Measurements from ENCODE around the gene ANTXR2. TPM values are rescaled to one million over a fixed set of nuclear protein-coding genes. Genes with fewer than 3 reads are reported as not detected.

The ANTXR2 gene
- total RNA-seq, 1 donor from 2014 or later, result 12.6 TPM

DNA sequence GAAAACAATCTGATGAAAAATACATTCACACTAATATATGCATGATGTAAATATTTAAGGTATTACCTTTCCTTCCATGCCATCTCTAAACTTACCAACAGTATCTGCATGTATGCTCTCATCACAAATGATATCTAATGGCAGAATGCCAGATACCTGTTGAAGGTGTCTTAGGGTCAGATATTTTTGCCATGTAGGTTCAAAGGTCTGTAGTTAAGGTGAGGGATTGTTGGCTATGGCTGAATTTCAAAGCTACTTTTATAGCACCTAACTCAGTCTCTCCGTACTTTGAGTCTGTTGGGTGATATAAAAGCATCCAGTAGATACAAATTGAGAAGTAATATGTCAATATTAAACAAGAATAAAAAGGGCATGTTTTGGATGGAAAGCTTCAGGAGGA, 19.8 kb upstream of the ANTXR2 start:
- no peak for FAIRE-seq

GRCh38 chr4:80092088-80092487, 19.1 kb upstream of the ANTXR2 start:
- FAIRE-seq, result no peak
- no peak for DNase-seq (ENCODE audit: low spot score in 2 of 2)

More for the DNA sequence above, 19.8 kb upstream of the ANTXR2 start:
- no peak for DNase-seq (ENCODE audit: low spot score in 2 of 2)

GRCh38 chr4:80091688-80092087, 18.7 kb upstream of the ANTXR2 start:
- DNase-seq (ENCODE audit: low spot score in 2 of 2) (no peak), FAIRE-seq (no peak)

GRCh38 chr4:80091184-80091583, 18.2 kb upstream of the ANTXR2 start:
- FAIRE-seq (no peak), DNase-seq (ENCODE audit: low spot score in 2 of 2) (no peak)

- no peak for FAIRE-seq
- DNase-seq (ENCODE audit: low spot score in 2 of 2), result no peak
Measured at GRCh38 chr4:80090090-80090489, 17.1 kb upstream of the ANTXR2 start.

- DNase-seq (ENCODE audit: low spot score in 2 of 2), result no peak
- FAIRE-seq, result no peak
Measured at GRCh38 chr4:80088471-80088870, 15.4 kb upstream of the ANTXR2 start.

DNA sequence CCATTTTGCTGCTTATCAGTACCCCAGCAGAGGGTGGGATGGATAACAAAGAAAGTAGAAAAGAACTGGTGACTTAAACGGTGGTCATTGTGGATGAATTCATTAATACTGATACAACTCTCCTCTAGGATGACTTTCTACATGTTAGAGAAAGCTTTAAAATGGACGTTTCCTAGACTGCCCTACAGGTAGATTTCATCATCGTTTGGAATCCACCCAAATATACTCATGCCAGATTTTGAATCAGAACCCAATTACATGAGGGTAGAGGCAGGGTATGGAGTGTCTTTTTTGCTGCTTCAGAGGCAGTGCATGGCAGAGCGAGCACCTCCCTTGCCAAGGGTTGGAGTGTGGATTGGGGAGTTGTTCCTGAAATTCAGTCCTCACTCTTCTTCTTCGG, 13.3 kb upstream of the ANTXR2 start:
- FAIRE-seq (no peak), DNase-seq (ENCODE audit: low spot score in 2 of 2) (no peak)

GRCh38 chr4:80085081-80085480, 12.1 kb upstream of the ANTXR2 start:
- FAIRE-seq (no peak), DNase-seq (ENCODE audit: low spot score in 2 of 2) (no peak)

- DNase-seq (ENCODE audit: low spot score in 2 of 2), result no peak
- FAIRE-seq, result no peak
Measured at GRCh38 chr4:80082693-80083092, 9.7 kb upstream of the ANTXR2 start.

GRCh38 chr4:80081566-80081965, 8.5 kb upstream of the ANTXR2 start:
- DNase-seq (ENCODE audit: low spot score in 2 of 2) (no peak), FAIRE-seq (no peak)

GRCh38 chr4:80079255-80079923, 6.4 kb upstream of the ANTXR2 start:
- FAIRE-seq (no peak), DNase-seq (ENCODE audit: low spot score in 2 of 2) (no peak)

GRCh38 chr4:80078346-80079092, 5.5 kb upstream of the ANTXR2 start:
- DNase-seq (ENCODE audit: low spot score in 2 of 2) (no peak), FAIRE-seq (no peak)

GRCh38 chr4:80077639-80078038, 4.6 kb upstream of the ANTXR2 start:
- FAIRE-seq (no peak), DNase-seq (ENCODE audit: low spot score in 2 of 2) (no peak)

- FAIRE-seq (no peak), DNase-seq (ENCODE audit: low spot score in 2 of 2) (no peak)
Measured at GRCh38 chr4:80076681-80077080, 3.7 kb upstream of the ANTXR2 start.

GRCh38 chr4:80075995-80076675, 3.1 kb upstream of the ANTXR2 start:
- no peak for FAIRE-seq
- DNase-seq (ENCODE audit: low spot score in 2 of 2), result no peak

DNA sequence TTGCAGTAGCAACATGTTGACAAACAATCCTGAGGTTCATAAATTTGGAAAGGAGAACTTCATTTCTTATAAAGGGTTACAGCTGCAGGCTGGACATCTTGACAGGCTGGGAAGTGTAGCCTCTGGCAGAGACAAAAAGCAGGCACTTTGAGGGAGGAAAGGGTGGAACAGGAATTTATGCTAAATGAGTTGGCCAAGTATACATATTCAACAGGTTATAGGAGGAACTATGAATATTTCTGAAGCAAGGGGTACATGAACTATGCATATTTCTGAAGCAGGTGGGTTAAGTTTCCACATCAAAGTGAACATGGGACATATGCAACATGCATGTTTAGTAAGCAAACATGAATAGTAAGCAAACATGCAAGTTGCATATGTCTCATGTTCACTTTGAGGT, 1.6 kb upstream of the ANTXR2 start:
- DNase-seq (ENCODE audit: low spot score in 2 of 2), result no peak
- no peak for FAIRE-seq

GRCh38 chr4:80074069-80074468, 1.0 kb upstream of the ANTXR2 start:
- FAIRE-seq (no peak), DNase-seq (ENCODE audit: low spot score in 2 of 2) (no peak)

- FAIRE-seq, result no peak
Measured at GRCh38 chr4:80073473-80074008, 512 bp upstream of the ANTXR2 start.

GRCh38 chr4:80072228-80072743, 743 bp downstream of the ANTXR2 start:
- FAIRE-seq (no peak), DNase-seq (ENCODE audit: low spot score in 2 of 2) (no peak)

More at GRCh38 chr4:80073473-80074008, 512 bp upstream of the ANTXR2 start:
- DNase-seq (ENCODE audit: low spot score in 2 of 2), result no peak

GRCh38 chr4:80071604-80072227, 1.3 kb downstream of the ANTXR2 start:
- no peak for FAIRE-seq
- DNase-seq (ENCODE audit: low spot score in 2 of 2), result no peak

Data from frontal cortex (tissue), 4 donors.